Rectal smooth muscle tissue (tissue), 1 donor: ENCODE results near the gene EFCAB6.

Source experiments
- H3K27ac ChIP-seq: one replicate; pipeline ENCODE4 v1.7.0; 2013; ENCODE audit warnings: low read depth, low read length, inconsistent platforms
- H3K27me3 ChIP-seq: one replicate; pipeline ENCODE4 v1.7.0; 2013; ENCODE audit warnings: low read length; ENCODE audit not compliant: control insufficient read depth, insufficient read depth
- H3K36me3 ChIP-seq: one replicate; pipeline ENCODE4 v1.7.0; 2013; ENCODE audit warnings: low read length; ENCODE audit not compliant: control insufficient read depth, insufficient read depth
- H3K4me1 ChIP-seq: one replicate; pipeline ENCODE4 v1.7.0; 2013; ENCODE audit warnings: low read length; ENCODE audit not compliant: control insufficient read depth, insufficient read depth
- H3K4me3 ChIP-seq: one replicate; pipeline ENCODE4 v1.7.0; 2013; ENCODE audit warnings: low read length
- H3K9ac ChIP-seq: one replicate; pipeline ENCODE4 v1.7.0; 2013; ENCODE audit warnings: low read length

EFCAB6 gene

DNA sequence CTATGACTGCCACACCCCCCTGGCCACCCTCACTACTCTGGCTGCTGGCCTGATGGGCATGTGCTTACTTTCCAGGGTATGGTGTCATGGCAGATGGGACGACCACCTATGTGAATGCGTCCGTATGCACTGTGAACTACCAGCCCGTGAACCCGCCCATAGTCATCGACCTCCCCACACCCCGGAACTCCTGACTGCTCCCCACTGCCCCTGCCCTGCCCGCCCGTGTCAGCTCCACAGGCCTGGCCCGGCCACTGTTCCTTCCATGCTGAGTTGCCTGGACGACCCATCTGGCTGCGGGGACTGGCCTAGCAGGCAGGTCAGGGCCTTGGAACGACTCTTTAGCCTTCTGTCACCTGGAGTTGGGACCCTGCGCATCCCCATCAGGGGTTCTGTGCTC lies 306.7 kb downstream of the EFCAB6 start:
- H3K27me3 ChIP-seq: no peaks in the 10 kb centered on the region
- no peak overlapping the region for H3K9ac ChIP-seq
- no peak overlapping the region for H3K4me3 ChIP-seq
- H3K36me3 ChIP-seq: no peaks in the 10 kb centered on the region
- no peak overlapping the region for H3K27ac ChIP-seq
- no peaks in the 10 kb centered on the region for H3K4me1 ChIP-seq

DNA sequence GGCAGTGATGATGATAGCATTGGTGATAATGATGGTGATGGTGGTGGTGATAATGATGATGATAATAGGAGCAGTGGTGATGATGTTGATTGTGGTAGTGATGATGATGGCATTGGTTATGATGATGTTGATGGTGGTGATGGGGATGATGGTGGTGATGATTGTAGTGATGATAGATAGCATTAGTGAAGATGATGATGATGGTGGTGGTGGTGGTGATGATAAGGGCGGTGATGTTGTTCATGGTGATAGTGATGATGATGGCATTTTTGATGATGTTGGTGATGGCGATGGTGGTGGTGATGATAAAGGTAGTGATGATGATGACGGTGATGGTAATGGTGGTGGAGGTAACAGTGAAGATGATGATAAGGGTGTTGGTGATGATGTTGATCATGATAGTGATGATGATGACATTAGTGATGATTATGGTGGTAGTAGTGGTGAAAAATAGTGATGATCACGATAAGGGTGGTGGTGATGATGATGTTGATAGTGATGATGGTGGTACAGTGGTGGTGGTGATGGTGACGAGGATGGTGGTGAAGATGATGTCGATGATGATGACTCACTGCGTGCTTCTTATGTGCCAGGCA lies 307.3 kb downstream of the EFCAB6 start:
- no peaks in the 10 kb centered on the region for H3K4me1 ChIP-seq
- H3K4me3 ChIP-seq: no peak overlapping the region
- no peak overlapping the region for H3K27ac ChIP-seq
- H3K36me3 ChIP-seq: no peaks in the 10 kb centered on the region
- no peak overlapping the region for H3K9ac ChIP-seq
- no peaks in the 10 kb centered on the region for H3K27me3 ChIP-seq

DNA sequence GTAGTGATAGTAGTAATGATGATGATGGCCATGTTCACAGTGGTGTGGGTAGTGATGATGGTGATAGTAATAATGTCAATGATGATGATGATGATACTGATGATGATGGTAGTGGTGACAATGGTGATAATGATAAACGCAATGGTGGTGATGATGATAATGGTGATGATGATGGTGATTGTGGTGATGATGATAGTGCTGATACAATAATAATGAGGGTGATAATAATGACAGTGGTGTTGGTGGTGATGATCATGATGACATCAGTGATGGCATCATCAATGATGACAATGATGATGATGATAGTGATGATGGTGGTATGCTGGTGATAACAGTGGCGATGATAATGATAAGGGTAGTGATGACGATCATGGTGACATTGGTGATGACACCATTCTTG lies 308.0 kb downstream of the EFCAB6 start:
- no peak overlapping the region for H3K9ac ChIP-seq
- no peak overlapping the region for H3K4me3 ChIP-seq
- H3K27me3 ChIP-seq: no peaks in the 10 kb centered on the region
- no peaks in the 10 kb centered on the region for H3K36me3 ChIP-seq
- no peak overlapping the region for H3K27ac ChIP-seq
- no peaks in the 10 kb centered on the region for H3K4me1 ChIP-seq

DNA sequence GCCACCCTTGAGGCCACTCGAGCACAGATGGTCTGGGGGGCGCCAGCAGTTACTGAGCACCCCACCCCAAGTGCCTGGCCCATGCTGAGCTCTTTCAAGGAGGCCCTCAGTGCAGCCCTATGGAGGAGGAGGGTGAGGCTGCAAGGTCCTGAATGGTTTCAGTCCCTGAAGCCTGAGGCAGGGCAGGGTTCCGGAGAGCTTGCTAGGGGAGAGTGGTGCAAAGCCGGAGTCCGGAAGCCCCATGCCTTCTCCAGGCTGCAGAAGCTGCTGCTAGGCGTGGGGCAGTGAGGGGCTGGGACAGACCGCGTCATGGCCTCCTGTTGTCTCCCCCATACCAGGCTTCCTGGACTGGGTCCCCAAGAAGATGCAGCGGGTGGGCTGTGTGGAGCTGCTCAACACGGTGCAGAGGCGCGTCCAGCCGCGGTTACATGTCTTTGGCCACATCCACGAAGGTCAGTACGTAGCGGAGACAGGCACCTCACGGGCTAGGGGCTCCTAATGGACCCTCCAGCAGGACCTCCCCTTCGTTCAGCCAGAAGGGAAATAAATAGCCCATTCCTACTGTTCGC lies 309.7 kb downstream of the EFCAB6 start:
- Histone ChIP-seq H3K4me1 (no peaks in the 10 kb centered on the region), H3K27ac (no peak overlapping the region), H3K9ac (no peak overlapping the region), H3K27me3 (no peaks in the 10 kb centered on the region), H3K4me3 (no peak overlapping the region), H3K36me3 (no peaks in the 10 kb centered on the region)

DNA sequence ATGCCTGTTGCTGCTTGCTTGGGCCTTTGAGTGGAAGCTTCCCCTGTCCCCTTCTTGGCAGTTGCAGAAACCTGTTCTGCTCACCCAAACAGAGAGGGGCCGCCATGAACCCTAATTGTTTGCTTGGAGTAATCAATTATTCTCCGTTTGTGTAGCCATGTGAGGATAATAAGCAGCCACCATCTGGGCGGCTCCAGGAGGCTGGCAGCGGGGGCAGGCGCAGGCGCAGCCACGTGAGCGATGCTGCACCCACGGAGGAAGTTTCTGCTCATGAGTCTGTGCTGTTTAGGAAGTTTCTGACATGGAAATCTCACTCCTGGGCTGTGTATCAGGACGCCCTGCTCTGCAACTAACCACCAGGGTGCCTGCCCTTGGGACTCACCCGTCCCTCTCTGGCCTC lies 310.2 kb downstream of the EFCAB6 start:
- Histone ChIP-seq H3K4me3 (no peak overlapping the region), H3K36me3 (no peaks in the 10 kb centered on the region), H3K27me3 (no peaks in the 10 kb centered on the region), H3K4me1 (no peaks in the 10 kb centered on the region), H3K9ac (no peak overlapping the region), H3K27ac (no peak overlapping the region)

DNA sequence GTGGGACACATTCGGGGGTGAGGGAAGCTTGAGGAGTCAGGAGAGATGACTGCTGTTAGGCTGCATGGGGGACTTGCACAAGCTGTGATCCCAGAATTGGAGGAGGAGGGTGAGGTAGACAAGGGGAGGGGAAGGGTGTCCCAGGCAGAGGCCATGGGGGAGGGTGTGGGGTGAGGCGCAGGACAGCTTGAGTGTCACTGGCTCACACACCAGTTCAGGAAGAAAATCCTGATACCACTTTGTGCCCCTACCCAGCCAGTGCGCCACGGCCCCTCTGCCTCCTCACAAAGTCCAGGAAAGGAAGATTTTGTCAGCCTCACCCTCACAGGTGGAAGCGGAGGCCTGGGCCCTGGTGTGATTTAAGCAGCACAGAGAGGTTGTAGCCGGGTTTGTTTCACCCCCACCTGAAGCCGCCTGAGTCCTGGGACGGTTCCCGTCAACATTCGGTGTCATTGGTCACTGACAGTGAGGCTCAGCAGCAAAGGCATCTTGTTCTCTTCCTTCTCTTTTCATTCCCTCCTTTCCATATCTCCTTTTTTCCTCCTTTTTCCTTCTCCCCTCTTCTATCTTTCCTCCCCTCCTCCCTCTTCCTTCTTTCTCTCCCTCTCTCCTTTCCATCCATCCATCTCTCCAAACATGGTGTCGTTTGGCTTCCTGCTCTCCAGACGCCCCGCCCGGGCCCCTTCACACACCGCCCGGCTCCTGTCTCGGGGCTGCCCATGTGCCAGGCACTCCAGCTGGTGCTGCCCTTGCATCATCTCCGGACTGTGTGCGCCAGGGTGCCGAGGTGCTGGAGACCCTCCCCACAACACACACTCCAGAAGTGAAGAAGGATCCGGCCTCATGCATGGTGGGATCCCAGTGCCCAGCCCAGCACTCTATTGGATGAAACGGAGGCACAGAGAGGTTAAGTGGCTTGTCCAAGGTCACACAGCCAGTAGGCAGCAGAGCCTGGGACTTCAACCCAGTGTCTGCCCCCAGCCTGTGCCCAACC lies 311.0 kb downstream of the EFCAB6 start:
- Histone ChIP-seq H3K9ac (no peak overlapping the region), H3K36me3 (no peaks in the 10 kb centered on the region), H3K27ac (no peak overlapping the region), H3K4me1 (no peaks in the 10 kb centered on the region), H3K4me3 (no peak overlapping the region), H3K27me3 (no peaks in the 10 kb centered on the region)

DNA sequence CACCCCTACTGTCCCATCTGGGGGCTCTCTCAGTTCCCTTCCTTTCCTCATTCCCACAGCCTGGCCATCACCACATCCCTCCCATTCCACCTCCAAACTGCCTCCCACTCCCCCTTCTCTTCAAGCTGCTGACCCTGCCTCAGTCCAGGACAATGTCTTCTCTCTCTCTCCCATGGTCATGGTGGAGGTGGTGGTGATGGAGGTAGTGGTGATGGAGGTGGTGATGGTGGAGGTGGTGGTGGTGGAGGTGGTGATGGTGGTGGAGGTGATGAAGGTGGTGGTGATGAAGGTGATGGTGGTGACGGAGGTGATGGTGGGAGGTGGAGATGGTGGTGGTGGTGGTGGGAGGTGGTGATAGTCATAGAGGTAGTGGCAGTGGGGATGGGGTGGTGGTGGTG lies 313.2 kb downstream of the EFCAB6 start:
- H3K4me1 ChIP-seq: no peaks in the 10 kb centered on the region
- no peaks in the 10 kb centered on the region for H3K27me3 ChIP-seq
- no peaks in the 10 kb centered on the region for H3K36me3 ChIP-seq
- H3K27ac ChIP-seq: no peak overlapping the region
- no peak overlapping the region for H3K4me3 ChIP-seq
- H3K9ac ChIP-seq: no peak overlapping the region

DNA sequence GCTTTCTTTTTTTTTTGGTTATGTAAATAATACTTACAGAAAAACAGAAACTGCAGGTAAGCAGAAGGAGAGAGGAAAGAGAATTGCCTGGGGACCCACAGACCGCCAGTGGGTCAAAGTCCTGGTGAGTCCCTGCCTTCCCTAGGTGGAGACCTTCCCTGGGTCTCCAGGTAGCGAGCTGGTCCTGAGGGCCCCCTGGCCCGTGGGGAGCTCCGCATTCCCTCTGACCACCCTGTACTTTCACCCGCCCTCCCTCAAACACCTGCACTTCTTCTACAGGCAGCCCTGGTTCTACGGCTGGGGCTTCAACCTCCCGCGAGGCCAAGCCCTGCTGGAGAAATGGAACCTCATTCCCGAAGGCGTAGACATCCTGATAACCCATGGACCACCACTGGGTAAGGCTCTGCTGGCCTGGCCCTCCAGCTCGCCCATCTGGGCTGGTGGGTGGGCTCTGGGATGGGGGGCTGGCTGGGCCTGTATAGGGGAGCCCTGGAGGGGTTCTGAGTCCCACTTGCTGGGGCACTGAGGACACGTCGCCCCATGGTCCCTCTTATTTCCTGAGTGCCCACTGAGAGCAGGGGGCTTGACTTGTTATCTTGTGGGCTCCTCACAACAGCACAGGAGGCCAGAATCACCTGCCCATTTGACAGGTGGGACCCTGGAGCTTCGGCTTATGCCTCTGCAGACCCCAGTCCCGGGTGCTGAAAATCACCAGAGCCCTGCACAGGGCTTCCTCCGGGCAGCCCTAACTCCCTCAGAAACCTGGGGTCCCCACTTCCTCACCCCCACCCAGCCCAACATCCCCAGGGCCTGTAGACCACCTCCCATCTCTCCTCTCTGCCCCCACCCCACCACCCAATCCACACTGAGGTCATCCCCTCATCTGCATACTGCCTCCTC lies 313.9 kb downstream of the EFCAB6 start:
- Histone ChIP-seq H3K9ac (no peak overlapping the region), H3K4me1 (no peaks in the 10 kb centered on the region), H3K36me3 (no peaks in the 10 kb centered on the region), H3K27ac (no peak overlapping the region), H3K4me3 (no peak overlapping the region), H3K27me3 (no peaks in the 10 kb centered on the region)

DNA sequence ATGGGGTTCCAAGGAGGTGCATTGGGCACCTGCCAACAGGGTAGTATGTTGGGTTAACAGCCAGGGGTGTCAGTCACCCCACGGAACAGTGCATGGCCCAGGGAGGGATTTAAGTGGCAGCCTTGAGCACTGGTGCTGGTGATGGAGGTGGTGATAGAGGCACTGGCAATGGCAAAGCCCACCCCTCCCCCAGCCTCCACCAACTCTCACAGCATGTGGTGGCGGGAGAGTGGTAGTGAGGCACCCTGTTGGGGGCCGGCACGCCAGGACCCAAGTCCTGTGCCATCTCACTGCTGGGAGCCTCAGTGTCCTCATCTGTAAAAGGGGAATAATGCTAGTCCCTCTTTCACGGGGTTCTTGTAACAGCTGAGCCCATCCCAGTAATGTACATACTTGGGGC lies 318.8 kb downstream of the EFCAB6 start:
- Histone ChIP-seq H3K36me3 (no peaks in the 10 kb centered on the region), H3K9ac (no peak overlapping the region), H3K27me3 (no peaks in the 10 kb centered on the region), H3K4me3 (no peak overlapping the region), H3K27ac (no peak overlapping the region), H3K4me1 (no peaks in the 10 kb centered on the region)

DNA sequence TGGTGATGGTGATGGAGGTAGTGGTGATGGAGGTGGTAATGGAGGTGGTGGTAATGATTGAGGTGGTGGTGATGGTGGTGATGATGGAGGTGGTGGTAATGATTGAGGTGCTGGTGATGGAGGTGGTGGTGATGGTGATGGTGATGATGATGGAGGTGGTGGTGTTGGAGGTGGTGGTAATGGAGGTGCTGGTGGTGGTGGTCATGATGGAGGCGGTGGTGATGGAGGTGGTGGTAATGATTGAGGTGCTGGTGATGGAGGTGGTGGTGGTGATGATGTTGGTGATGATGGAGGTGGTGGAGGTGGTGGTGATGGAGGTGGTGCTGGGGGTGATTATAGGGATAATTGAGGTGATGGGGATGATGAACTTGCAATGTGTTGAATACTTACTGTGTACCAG lies 320.4 kb downstream of the EFCAB6 start:
- H3K4me1 ChIP-seq: no peaks in the 10 kb centered on the region
- no peak overlapping the region for H3K4me3 ChIP-seq
- H3K9ac ChIP-seq: no peak overlapping the region
- no peak overlapping the region for H3K27ac ChIP-seq
- no peaks in the 10 kb centered on the region for H3K27me3 ChIP-seq
- H3K36me3 ChIP-seq: no peaks in the 10 kb centered on the region

DNA sequence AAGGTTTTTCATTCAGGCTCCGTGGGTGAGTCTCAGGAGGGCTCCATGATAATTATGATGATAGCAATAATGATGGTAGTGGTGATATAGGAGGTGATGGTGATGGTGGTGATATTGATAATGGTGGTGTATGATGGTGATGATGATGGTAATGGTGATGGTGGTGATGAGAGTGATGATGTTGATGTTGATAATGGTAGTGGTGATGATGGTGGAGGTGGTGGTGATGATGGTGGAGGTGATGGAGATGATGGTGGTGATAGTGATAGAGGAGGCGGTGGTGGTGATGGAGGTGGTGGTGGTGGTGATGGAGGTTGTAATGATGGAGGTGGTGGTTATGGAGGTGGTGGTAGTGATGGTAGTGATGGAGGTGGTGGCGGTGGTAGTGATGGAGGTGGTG lies 320.9 kb downstream of the EFCAB6 start:
- no peaks in the 10 kb centered on the region for H3K4me1 ChIP-seq
- no peak overlapping the region for H3K27ac ChIP-seq
- H3K36me3 ChIP-seq: no peaks in the 10 kb centered on the region
- H3K27me3 ChIP-seq: no peaks in the 10 kb centered on the region
- no peak overlapping the region for H3K4me3 ChIP-seq
- H3K9ac ChIP-seq: no peak overlapping the region

DNA sequence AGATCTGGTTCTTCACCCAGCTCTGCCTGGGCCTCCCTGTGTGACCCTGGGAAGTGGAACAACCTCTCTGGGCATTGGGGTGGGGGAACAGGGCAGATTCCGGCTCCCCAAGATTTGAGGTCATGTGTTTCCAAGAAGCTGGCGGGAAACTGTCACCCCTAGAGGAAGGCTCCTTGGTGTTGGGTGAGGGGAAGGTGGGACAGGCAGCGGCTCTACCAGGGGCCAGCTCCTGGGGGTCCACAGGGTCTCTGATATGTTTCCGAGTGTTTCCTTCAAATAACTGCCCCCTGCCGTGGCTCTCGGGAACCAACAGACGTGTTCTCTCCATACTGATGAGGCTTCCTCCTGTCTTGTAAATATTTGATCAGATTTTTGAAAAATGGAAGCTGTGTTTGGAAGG lies 321.8 kb downstream of the EFCAB6 start:
- no peaks in the 10 kb centered on the region for H3K36me3 ChIP-seq
- H3K9ac ChIP-seq: no peak overlapping the region
- H3K27me3 ChIP-seq: no peaks in the 10 kb centered on the region
- H3K4me3 ChIP-seq: no peak overlapping the region
- H3K4me1 ChIP-seq: no peaks in the 10 kb centered on the region
- no peak overlapping the region for H3K27ac ChIP-seq
